Measurements from ENCODE around the gene MEI1.
"Not testable (repeated sequence)": the region's sequence is repeated elsewhere in the genome, so short reads cannot be mapped to it uniquely, and the experiment has no call there.

The MEI1 gene

DNA sequence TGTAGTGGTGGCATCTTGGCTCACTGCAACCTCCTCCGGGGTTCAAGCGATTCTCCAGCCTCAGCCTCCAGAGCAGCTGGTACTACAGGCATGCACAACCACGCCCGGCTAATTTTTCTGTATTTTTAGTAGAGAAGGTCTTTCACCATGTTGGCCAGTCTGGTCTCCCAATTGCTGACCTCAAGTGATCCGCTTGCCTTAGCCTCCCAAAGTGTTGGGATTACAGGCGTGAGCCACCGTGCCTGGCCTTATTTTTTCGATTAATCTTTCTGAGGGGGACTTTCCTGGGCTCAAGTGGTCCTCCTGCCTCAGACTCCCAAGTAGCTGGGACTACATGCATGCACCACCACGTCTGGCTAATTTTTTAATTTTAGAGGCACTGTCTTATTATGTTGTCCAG is 16.3 kb upstream of the MEI1 start:
- DNase-seq (ENCODE audit: low read depth) = no peak

DNA sequence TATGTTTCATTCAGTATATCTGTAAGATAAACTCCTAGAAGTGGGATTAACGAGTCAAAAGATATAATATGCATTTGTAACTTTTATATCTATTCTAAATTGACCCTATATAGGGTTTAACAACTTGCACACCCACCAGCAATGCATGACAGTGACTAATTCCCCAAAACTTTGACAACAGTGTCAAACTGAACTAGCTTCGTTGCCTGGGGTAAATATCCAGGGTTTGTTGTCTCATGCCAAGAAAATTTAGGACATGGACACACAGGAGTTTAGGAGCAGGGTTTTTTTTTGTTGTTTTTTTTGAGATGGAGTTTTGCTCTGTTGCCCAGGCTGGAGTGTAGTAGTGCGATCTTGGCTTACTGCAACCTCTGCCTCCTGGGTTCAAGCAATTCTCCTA is 15.7 kb upstream of the MEI1 start:
- no peak for DNase-seq (ENCODE audit: low read depth)

DNA sequence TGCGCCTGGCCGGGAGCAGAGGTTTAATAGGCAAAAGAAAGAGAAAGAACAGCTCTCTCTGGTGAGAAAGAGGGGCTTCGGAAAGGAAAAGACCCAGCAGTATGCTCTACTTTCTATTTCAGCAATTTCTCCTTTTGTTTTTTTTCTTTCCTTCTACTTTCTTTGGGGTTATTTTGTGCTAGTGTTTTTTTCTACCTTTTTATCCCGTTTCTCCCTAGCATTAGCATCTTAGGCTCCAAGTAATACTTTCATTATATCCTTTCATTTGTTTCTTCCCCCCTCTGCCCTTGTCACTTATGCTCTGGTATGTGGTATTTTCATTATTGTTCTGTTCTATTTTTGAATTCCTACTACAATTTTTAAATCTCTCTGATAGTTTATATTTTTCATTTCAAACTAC is 15.1 kb upstream of the MEI1 start:
- no peak for DNase-seq (ENCODE audit: low read depth)

- DNase-seq (ENCODE audit: low read depth) = not testable (repeated sequence)
These were observed 12.4 kb upstream of the MEI1 start for GRCh38 chr22:41686890-41687289.

DNA sequence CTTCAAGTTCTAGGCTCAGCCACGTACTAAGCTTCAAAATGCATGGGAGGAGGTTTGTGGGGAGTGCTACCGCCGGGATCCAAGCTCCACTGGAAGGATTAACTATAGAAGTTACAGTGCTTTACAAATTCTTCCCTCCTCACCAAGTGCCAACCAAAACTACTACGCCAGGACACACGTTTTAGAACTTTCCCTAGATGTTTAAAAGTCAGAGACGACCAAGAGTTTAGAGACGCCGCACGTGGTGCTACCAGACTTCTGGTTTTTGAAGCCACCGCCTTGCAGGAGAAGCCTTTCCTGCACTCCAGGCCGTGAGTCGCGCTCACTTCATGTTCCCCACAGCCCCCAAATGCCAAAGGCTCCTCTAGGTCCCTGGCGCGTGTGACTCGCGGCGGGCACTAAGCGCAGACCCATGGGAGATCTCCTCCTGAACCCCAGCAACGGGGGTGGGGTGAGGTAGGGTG is 11.4 kb upstream of the MEI1 start:
- no peak for DNase-seq (ENCODE audit: low read depth)

GRCh38 chr22:41688365-41689211 is 10.7 kb upstream of the MEI1 start, which contains the start of gene SNU13:
Gene SNU13, minus strand, starts transcription at chr22:41688867. Its CDS starts 71 bp downstream, at chr22:41688796.
- peak; percentile 43 for DNase-seq (ENCODE audit: low read depth)

DNA sequence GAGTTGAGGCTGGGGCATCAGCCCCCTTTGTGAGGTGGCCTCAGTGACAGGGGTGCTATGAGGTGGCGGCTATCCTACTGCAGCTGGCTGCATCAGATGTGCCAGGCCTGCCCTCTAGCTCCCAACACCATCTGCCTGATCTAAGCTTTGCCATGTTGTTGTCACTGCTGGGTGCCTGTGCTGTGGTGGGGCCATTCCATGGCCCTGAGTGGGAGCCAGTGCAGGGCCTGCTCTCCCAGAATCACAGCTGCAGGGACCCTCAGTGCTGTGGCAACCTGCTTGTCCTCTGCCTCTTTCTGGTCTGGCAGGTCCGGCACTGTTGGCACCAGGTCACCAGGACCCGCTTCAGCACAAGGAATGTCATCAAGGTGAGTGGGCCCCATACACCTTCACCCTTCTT is 8.8 kb upstream of the MEI1 start:
- DNase-seq (ENCODE audit: low read depth) = no peak

DNA sequence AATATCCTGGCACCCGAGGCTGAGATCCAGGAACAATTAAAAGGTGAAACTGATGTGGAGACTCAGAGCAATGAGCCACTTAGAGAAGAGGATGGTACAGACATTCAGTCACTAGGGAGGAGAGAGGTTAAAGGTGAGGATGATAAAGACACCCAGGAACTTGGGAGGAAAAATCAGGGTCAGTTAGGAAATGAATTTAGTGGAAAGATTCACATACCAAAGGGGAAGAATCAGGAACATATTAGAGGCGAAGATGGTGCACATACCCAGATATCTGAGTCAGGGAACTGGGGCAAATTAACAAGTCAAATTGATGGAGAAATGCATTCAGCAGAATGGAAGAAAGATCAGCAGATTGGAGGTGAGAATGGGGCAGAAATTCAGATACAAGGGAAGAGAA is 4.1 kb upstream of the MEI1 start:
- no peak for DNase-seq (ENCODE audit: low read depth)

DNA sequence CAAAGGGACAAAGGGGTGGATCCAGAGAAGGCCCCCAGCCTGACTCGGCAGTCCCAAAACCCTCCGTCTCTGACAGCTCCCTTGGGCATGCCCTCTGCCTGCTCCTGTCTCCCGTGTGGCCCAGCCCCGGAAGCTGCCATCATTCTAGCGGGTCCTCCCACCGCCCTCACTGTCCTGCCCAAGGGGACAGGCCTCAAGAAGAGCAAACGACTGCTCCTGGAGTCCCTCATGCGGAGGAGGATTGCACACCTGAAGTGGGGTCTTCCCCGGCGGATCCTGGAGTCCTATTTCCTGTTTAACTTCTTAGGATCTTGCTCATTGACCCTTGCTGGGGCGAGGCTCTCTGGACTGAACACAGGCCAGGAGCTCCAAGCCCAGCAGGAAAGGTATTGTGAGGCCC is 2.6 kb upstream of the MEI1 start:
- DNase-seq (ENCODE audit: low read depth) = no peak

GRCh38 chr22:41697126-41697775 is 2.1 kb upstream of the MEI1 start:
- DNase-seq (ENCODE audit: low read depth) = peak; percentile 54

GRCh38 chr22:41700108-41700364 is 733 bp downstream of the MEI1 start:
- DNase-seq (ENCODE audit: low read depth) = no peak

- no peak for DNase-seq (ENCODE audit: low read depth)
These were observed 3.5 kb downstream of the MEI1 start for GRCh38 chr22:41702763-41703162.

DNA sequence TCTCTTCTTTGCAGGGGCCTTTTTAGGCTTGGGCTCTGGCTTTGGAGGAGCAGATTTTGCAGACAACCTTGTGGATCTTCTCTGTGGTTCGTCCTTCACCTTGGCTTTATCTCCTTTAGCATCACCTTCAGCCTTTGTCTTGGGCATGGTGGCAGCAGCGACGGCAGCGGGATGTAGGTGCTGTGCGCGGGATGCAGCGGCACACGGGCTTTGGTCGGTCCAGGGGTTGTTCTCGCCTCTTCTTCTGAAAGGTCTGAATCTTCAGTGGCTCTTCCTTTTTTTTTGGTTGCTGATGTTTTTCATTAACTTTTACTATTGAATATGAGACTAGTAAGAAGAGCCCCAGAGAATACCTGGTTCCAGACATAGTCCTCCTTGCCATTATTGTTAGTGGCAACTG is 10.0 kb downstream of the MEI1 start:
- DNase-seq (ENCODE audit: low read depth) = no peak

DNA sequence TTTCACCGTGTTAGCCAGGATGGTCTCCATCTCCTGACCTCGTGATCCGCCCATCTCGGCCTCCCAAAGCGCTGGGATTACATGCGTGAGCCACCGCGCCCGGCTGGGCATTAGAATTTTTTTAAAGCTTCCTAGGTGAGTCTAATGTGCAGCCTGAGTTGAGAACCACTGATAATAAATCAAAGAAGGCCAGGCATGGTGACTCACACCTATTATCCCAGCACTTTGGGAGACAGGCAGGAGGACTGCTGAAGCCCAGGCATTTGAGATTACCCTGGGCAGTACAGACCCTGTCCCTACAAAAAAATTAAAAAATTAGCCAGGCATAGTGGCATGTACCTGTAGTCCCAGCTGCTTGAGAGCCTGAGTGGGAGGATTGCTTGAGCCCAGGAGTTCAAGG is 13.7 kb downstream of the MEI1 start:
- no peak for DNase-seq (ENCODE audit: low read depth)

DNA sequence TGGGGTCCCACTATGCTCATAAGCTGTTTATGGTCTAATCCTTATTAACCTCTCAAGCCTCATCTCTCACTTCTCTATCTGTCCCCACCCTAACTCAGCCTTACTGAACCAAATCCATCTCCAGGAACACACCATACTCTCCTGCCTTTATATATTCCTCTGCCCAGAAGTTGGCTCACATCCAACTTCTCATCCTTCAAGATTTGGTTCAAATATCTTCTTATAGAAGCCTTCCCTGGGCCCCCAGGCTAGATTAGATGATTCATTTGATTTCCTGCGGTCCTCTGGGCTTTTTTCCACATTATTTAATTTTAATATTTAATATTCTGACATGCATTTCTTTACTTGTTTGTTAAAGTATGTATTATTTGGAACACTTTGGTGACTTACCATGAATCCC is 23.2 kb downstream of the MEI1 start:
- DNase-seq (ENCODE audit: low read depth) = no peak

- DNase-seq (ENCODE audit: low read depth) = no peak
These were observed 26.3 kb downstream of the MEI1 start for GRCh38 chr22:41725510-41726110.

DNA sequence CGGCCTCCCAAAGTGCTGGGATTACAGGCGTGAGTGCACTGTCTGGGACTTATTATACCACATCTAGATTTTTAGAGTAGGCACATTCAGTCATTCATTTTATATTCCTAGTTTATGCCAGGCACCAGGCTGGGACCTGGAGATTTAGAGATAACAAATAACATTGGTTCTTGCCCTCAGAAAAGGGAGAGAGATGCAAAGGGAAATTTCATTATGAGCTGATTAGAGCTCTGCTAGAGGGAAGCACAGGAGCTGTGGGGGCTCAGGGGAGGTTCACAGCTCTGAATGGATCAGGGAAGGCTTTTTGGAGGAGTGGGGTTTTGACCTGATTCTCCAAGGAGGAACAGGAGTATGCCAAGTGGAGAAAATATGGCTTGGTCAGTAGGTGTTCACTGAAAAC is 32.3 kb downstream of the MEI1 start:
- DNase-seq (ENCODE audit: low read depth) = no peak

- DNase-seq (ENCODE audit: low read depth) = no peak
These were observed 32.9 kb downstream of the MEI1 start for GRCh38 chr22:41732096-41732772.

- DNase-seq (ENCODE audit: low read depth) = not testable (repeated sequence)
These were observed 33.9 kb downstream of the MEI1 start for GRCh38 chr22:41733241-41733640.

DNA sequence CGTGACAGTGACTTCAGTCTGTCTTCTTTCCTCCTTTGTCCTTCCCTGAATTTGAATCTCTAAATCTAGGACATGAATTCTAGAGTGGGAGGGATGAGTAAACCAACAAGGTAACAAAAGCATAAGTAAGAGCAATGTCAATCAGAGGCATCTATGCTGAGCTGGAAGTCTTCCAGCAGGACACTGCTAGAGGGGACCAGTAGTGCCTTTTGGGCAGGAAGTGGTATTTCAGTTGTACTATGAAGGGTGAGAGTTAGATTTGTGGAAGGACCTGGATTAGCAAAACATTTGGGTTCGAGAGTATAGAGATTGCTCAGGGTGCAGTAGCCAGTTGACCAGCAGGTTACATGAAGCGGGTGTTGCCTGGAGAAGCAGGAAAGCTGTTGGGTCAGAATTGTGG is 40.3 kb downstream of the MEI1 start:
- no peak for DNase-seq (ENCODE audit: low read depth)

- DNase-seq (ENCODE audit: low read depth) = no peak
These were observed 43.6 kb downstream of the MEI1 start for GRCh38 chr22:41742918-41743317.

DNA sequence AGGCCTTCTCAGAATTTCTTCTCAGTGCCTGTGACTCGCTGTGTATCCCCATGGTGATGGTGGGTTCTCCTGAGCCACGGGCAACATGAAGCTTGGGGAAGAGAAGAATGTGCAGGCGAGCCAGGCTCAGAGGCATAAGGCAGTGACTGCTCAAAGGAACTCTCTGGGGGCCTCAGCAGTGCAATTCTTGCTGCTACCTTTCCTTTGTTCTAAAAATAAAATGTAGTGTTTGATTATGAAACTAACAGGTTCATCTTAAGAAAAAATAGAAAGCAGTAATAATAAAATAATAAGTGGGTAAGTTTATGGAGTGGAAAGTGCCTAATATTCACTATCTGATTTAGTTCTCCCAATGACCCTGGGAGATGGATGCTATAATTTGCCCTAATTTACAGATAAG is 46.7 kb downstream of the MEI1 start:
- DNase-seq (ENCODE audit: low read depth) = no peak
